A673 (cell line): ENCODE measurements around the gene SIGLEC8.

Experiments used
- EZH2 ChIP-seq: fragments of 200-600 bp; sonication (generic); IDR thresholded peaks from 2 replicates; pipeline ENCODE4 v1.6.1; 2017; ENCODE audit warnings: borderline replicate concordance, low read depth, mild to moderate bottlenecking, mixed read lengths, antibody characterized with exemption, low read length; ENCODE audit not compliant: poor library complexity, severe bottlenecking
- TF ChIP-seq, protein P1 (sequence below): fragments of 300-800, 200-600 bp; sonication (generic); conservative IDR thresholded peaks from 2 replicates; pipeline ENCODE4 v1.5.1; 2017; ENCODE audit warnings: low read depth, mild to moderate bottlenecking, antibody characterized with exemption, low read length, moderate library complexity, mixed read lengths

DNA sequence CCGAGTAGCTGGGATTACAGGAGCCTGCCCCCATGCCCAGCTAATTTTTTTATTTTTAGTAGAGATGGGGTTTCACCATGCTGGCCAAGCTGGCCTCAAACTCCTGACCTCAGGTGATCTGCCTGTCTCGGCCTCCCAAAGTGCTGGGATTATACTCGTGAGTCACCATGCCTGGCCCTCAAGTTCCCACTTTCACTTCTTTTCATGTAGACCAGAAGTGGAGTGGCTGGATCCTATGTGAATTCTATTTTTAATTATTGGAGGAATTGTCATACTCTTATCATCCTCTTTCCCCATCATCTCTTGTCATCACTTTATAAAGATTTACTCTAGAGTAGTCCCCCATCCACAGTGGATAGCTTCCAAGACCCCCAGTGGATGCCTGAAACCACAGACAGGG lies 28.0 kb downstream of the SIGLEC8 start:
- TF ChIP-seq, protein P1, sequence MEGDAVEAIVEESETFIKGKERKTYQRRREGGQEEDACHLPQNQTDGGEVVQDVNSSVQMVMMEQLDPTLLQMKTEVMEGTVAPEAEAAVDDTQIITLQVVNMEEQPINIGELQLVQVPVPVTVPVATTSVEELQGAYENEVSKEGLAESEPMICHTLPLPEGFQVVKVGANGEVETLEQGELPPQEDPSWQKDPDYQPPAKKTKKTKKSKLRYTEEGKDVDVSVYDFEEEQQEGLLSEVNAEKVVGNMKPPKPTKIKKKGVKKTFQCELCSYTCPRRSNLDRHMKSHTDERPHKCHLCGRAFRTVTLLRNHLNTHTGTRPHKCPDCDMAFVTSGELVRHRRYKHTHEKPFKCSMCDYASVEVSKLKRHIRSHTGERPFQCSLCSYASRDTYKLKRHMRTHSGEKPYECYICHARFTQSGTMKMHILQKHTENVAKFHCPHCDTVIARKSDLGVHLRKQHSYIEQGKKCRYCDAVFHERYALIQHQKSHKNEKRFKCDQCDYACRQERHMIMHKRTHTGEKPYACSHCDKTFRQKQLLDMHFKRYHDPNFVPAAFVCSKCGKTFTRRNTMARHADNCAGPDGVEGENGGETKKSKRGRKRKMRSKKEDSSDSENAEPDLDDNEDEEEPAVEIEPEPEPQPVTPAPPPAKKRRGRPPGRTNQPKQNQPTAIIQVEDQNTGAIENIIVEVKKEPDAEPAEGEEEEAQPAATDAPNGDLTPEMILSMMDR: no peak
- no peak for TF ChIP-seq EZH2
